Skeletal muscle tissue (tissue), 4 donors: Measurements from ENCODE around the gene SUSD4. TPM values are rescaled to one million over a fixed set of nuclear protein-coding genes. Genes with fewer than 3 reads are reported as not detected.

Experiments used
- H3K27ac ChIP-seq: one replicate; pipeline ENCODE4 v1.7.0; 2013; ENCODE audit warnings: mild to moderate bottlenecking, low read depth, low read length, inconsistent platforms
- H3K27me3 ChIP-seq, 3 donors: one replicate each; pipeline ENCODE4 v1.7.0; 2013; ENCODE audit warnings: low read length in 3 of 3; ENCODE audit not compliant: control insufficient read depth in 3 of 3, insufficient read depth in 3 of 3
- H3K36me3 ChIP-seq, 3 donors: one replicate each; pipeline ENCODE4 v1.7.0; 2013; ENCODE audit warnings: low read length in 3 of 3; ENCODE audit not compliant: control insufficient read depth in 3 of 3, insufficient read depth in 3 of 3
- H3K4me1 ChIP-seq, 3 donors: one replicate each; pipeline ENCODE4 v1.7.0; 2013; ENCODE audit warnings: low read length in 3 of 3, mild to moderate bottlenecking in 3 of 3; ENCODE audit not compliant: control insufficient read depth in 3 of 3, insufficient read depth in 3 of 3
- H3K4me3 ChIP-seq, 3 donors: one replicate each; pipeline ENCODE4 v1.7.0; 2013; ENCODE audit warnings: low read length in 3 of 3
- H3K9ac ChIP-seq, 3 donors: one replicate each; pipeline ENCODE4 v1.7.0; 2013; ENCODE audit warnings: low read length in 3 of 3, mild to moderate bottlenecking in 3 of 3, moderate library complexity in 2 of 3, low read depth in 1 of 3
- H3K9me3 ChIP-seq, 3 donors: one replicate each; pipeline ENCODE4 v1.7.0; 2013; ENCODE audit warnings: low read length in 3 of 3; ENCODE audit not compliant: control insufficient read depth in 3 of 3
- total RNA-seq: library from RNA; depleted of rRNA; stranded (reverse); fragments of >200 nt; gene quantifications from one replicate; pipeline ENCODE4 v1.2.3, GENCODE V29; 2014
- donor health status: Osteomylitis.

SUSD4 gene
- total RNA-seq, 1 donor from 2014 or later = 4.7 TPM

GRCh38 chr1:223248001-223248769 lies 115.8 kb downstream of the SUSD4 start:
- peaks cover 0 to 5% (median 0%) of the 10 kb centered on the region in 3 donors for H3K27me3 ChIP-seq
- no peak overlapping the region for H3K9ac ChIP-seq
- H3K27ac ChIP-seq = no peak overlapping the region
- H3K36me3 ChIP-seq = no peaks in the 10 kb centered on the region
- H3K4me1 ChIP-seq = no peaks in the 10 kb centered on the region
- H3K4me3 ChIP-seq = no peak overlapping the region
- H3K9me3 ChIP-seq = no peaks in the 10 kb centered on the region

- Histone ChIP-seq H3K4me1 (no peaks in the 10 kb centered on the region), H3K27ac (no peak overlapping the region), H3K36me3 (no peaks in the 10 kb centered on the region), H3K9me3 (no peaks in the 10 kb centered on the region), H3K9ac (no peak overlapping the region), H3K27me3 (peaks cover 0 to 6% (median 0%) of the 10 kb centered on the region in 3 donors), H3K4me3 (no peak overlapping the region)
Measured at GRCh38 chr1:223246476-223247112, 117.4 kb downstream of the SUSD4 start.

GRCh38 chr1:223245983-223246382 lies 118.0 kb downstream of the SUSD4 start:
- Histone ChIP-seq H3K9ac (no peak overlapping the region), H3K27ac (no peak overlapping the region), H3K4me3 (no peak overlapping the region), H3K9me3 (no peaks in the 10 kb centered on the region), H3K4me1 (no peaks in the 10 kb centered on the region), H3K27me3 (peaks cover 0 to 6% (median 0%) of the 10 kb centered on the region in 3 donors), H3K36me3 (no peaks in the 10 kb centered on the region)

GRCh38 chr1:223245411-223245810 lies 118.6 kb downstream of the SUSD4 start:
- Histone ChIP-seq H3K27ac (no peak overlapping the region), H3K36me3 (no peaks in the 10 kb centered on the region), H3K9ac (no peak overlapping the region), H3K4me3 (no peak overlapping the region), H3K4me1 (no peaks in the 10 kb centered on the region), H3K27me3 (peaks cover 0 to 6% (median 0%) of the 10 kb centered on the region in 3 donors), H3K9me3 (no peaks in the 10 kb centered on the region)

GRCh38 chr1:223244366-223245103 lies 119.4 kb downstream of the SUSD4 start:
- peaks cover 0 to 6% (median 0%) of the 10 kb centered on the region in 3 donors for H3K27me3 ChIP-seq
- H3K4me3 ChIP-seq = no peak overlapping the region
- no peaks in the 10 kb centered on the region for H3K9me3 ChIP-seq
- no peaks in the 10 kb centered on the region for H3K36me3 ChIP-seq
- no peaks in the 10 kb centered on the region for H3K4me1 ChIP-seq
- H3K9ac ChIP-seq = no peak overlapping the region
- H3K27ac ChIP-seq = no peak overlapping the region

GRCh38 chr1:223243441-223244050 lies 120.4 kb downstream of the SUSD4 start:
- no peaks in the 10 kb centered on the region for H3K36me3 ChIP-seq
- no peaks in the 10 kb centered on the region for H3K9me3 ChIP-seq
- no peak overlapping the region for H3K4me3 ChIP-seq
- H3K9ac ChIP-seq = no peak overlapping the region
- H3K27ac ChIP-seq = no peak overlapping the region
- H3K4me1 ChIP-seq = no peaks in the 10 kb centered on the region
- H3K27me3 ChIP-seq = peaks cover 0 to 6% (median 0%) of the 10 kb centered on the region in 3 donors

- H3K4me3 ChIP-seq = no peak overlapping the region
- no peak overlapping the region for H3K9ac ChIP-seq
- no peak overlapping the region for H3K27ac ChIP-seq
- H3K36me3 ChIP-seq = no peaks in the 10 kb centered on the region
- peaks cover 0 to 6% (median 0%) of the 10 kb centered on the region in 3 donors for H3K27me3 ChIP-seq
- H3K4me1 ChIP-seq = no peaks in the 10 kb centered on the region
- H3K9me3 ChIP-seq = no peaks in the 10 kb centered on the region
Measured at GRCh38 chr1:223242971-223243370, 121.0 kb downstream of the SUSD4 start.

GRCh38 chr1:223242382-223242955 lies 121.5 kb downstream of the SUSD4 start:
- Histone ChIP-seq H3K4me1 (no peaks in the 10 kb centered on the region), H3K4me3 (no peak overlapping the region), H3K9ac (no peak overlapping the region), H3K36me3 (no peaks in the 10 kb centered on the region), H3K27ac (no peak overlapping the region), H3K9me3 (no peaks in the 10 kb centered on the region), H3K27me3 (peaks cover 0 to 6% (median 0%) of the 10 kb centered on the region in 3 donors)

GRCh38 chr1:223240122-223240521 lies 123.9 kb downstream of the SUSD4 start:
- no peak overlapping the region for H3K9ac ChIP-seq
- H3K4me1 ChIP-seq = no peaks in the 10 kb centered on the region
- H3K9me3 ChIP-seq = peaks cover 0 to 2% (median 0%) of the 10 kb centered on the region in 3 donors
- H3K27ac ChIP-seq = no peak overlapping the region
- no peak overlapping the region for H3K4me3 ChIP-seq
- H3K27me3 ChIP-seq = peaks cover 0 to 2% (median 0%) of the 10 kb centered on the region in 3 donors
- H3K36me3 ChIP-seq = no peaks in the 10 kb centered on the region
